PFSK-1 (cell line): ENCODE data around the gene DISP3.

Experiments
- FOXP2 ChIP-seq: optimal IDR thresholded peaks from 2 replicates; pipeline ENCODE3; 2011; ENCODE audit warnings: borderline replicate concordance, control low read depth, inconsistent platforms; ENCODE audit not compliant: insufficient read depth; ENCODE audit errors: extremely low read length, extremely low read depth
- POLR2AphosphoS5 ChIP-seq: IDR thresholded peaks from 2 replicates; pipeline ENCODE4 v1.6.1; 2012; ENCODE audit warnings: low read depth, mild to moderate bottlenecking, control low read depth, low read length, moderate library complexity
- SIN3A ChIP-seq: IDR thresholded peaks from 2 replicates; pipeline ENCODE4 v1.6.1; 2012; ENCODE audit warnings: mild to moderate bottlenecking, low read length, moderate library complexity, borderline replicate concordance; ENCODE audit not compliant: insufficient read depth
- TAF1 ChIP-seq: IDR thresholded peaks from 2 replicates; pipeline ENCODE4 v1.6.1; 2012; ENCODE audit warnings: low read length, control low read depth, borderline replicate concordance; ENCODE audit not compliant: insufficient read depth
- TF ChIP-seq, protein P1 (sequence below), 2 experiments: IDR thresholded peaks; 2 replicates each; pipeline versions ENCODE4 v1.6.1 to v1.8.0; 2011 to 2012; ENCODE audit warnings: low read depth in 2 of 2, low read length in 2 of 2, control low read depth in 1 of 2, inconsistent platforms in 1 of 2, mild to moderate bottlenecking in 1 of 2, moderate library complexity in 1 of 2; ENCODE audit not compliant: insufficient read depth in 1 of 2

DISP3 gene

DNA sequence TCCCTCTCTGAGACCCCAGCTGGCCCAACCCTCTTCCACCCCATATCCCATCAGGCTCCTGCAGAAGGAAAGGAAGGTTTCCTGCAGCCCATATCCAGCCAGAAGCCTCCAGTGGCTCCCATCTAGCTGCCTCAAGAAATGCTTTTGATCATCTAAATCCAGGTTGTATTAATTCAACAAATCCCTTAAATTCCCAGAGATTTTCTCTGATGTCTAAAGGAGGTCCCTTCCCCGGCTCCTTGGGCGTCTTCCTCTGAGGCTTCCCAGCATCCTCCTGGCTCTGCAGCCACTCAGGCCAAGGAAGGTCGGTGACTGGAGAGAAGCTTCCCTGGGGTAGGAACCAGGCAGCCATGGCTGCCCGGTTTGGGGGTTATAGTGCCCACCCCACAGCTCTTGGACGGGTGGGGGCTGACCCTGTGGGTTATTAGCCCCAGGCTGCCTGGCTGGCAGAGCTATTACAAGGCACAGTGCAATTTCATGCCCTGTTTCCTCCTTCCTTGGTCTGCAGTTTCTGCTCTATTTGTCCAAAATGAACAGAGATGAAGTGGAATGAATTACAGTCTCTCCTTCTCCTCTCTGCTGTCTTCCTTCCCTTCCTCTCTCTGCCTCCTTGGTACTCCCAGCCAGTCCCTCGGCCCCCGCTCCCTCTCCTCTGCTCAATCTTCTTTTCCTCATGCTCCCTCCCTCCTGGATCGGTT, 34.8 kb upstream of the DISP3 start:
- TF ChIP-seq TAF1 (no peak), POLR2AphosphoS5 (no peak), SIN3A (no peak), FOXP2 (no peak)
- TF ChIP-seq, protein P1, sequence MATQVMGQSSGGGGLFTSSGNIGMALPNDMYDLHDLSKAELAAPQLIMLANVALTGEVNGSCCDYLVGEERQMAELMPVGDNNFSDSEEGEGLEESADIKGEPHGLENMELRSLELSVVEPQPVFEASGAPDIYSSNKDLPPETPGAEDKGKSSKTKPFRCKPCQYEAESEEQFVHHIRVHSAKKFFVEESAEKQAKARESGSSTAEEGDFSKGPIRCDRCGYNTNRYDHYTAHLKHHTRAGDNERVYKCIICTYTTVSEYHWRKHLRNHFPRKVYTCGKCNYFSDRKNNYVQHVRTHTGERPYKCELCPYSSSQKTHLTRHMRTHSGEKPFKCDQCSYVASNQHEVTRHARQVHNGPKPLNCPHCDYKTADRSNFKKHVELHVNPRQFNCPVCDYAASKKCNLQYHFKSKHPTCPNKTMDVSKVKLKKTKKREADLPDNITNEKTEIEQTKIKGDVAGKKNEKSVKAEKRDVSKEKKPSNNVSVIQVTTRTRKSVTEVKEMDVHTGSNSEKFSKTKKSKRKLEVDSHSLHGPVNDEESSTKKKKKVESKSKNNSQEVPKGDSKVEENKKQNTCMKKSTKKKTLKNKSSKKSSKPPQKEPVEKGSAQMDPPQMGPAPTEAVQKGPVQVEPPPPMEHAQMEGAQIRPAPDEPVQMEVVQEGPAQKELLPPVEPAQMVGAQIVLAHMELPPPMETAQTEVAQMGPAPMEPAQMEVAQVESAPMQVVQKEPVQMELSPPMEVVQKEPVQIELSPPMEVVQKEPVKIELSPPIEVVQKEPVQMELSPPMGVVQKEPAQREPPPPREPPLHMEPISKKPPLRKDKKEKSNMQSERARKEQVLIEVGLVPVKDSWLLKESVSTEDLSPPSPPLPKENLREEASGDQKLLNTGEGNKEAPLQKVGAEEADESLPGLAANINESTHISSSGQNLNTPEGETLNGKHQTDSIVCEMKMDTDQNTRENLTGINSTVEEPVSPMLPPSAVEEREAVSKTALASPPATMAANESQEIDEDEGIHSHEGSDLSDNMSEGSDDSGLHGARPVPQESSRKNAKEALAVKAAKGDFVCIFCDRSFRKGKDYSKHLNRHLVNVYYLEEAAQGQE (IDR thresholded peaks at IDR 0.05; ENCODE audit: insufficient read depth in 1 of 2, low read depth in 2 of 2, low read length in 2 of 2), result no peak

DNA sequence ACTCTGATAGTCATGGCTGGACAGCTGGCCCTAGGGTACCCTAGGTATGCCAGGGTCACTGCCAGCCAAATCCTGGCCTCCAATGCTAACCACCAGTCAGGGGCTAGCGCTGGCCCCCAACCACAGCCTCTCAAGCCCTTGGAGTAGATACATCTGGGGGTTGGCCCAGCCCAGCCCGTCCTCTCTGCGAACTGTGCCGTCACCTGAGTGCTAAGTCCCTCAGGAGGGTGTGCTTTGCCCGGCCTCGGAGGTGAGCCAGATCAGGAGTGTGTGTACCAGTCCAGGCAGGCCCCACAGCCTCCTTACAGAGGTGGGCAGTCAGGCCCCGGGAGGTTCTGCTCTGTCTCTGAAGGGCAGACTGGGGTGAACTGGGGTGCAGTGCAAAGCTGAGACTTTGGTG, 34.0 kb upstream of the DISP3 start:
- no peak for TF ChIP-seq FOXP2
- TF ChIP-seq SIN3A, result no peak
- TF ChIP-seq TAF1, result no peak
- TF ChIP-seq, protein P1 (IDR thresholded peaks at IDR 0.05; ENCODE audit: insufficient read depth in 1 of 2, low read depth in 2 of 2, low read length in 2 of 2), result no peak
- no peak for TF ChIP-seq POLR2AphosphoS5

DNA sequence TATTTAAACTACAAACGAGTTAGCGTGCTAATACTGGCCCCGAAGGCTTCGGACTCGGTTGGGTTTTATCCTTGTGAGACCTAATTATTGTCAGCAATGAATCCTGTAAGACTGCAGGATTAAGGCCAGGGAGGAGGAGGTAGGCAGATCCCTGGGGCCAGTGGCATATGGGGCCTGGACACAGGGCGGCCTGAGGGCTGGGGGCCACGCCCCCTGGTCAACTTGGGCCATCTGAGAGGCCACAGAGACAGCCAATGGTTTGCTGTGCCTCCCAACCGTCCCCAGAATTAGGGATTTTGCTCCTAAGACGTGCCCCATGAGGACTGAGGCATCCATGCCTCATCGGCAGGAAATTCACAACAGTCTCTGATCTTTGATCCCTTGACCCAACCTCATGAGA, 31.1 kb upstream of the DISP3 start:
- TF ChIP-seq POLR2AphosphoS5, result no peak
- TF ChIP-seq FOXP2, result no peak
- no peak for TF ChIP-seq SIN3A
- TF ChIP-seq, protein P1 (IDR thresholded peaks at IDR 0.05; ENCODE audit: insufficient read depth in 1 of 2, low read depth in 2 of 2, low read length in 2 of 2), result no peak
- no peak for TF ChIP-seq TAF1

DNA sequence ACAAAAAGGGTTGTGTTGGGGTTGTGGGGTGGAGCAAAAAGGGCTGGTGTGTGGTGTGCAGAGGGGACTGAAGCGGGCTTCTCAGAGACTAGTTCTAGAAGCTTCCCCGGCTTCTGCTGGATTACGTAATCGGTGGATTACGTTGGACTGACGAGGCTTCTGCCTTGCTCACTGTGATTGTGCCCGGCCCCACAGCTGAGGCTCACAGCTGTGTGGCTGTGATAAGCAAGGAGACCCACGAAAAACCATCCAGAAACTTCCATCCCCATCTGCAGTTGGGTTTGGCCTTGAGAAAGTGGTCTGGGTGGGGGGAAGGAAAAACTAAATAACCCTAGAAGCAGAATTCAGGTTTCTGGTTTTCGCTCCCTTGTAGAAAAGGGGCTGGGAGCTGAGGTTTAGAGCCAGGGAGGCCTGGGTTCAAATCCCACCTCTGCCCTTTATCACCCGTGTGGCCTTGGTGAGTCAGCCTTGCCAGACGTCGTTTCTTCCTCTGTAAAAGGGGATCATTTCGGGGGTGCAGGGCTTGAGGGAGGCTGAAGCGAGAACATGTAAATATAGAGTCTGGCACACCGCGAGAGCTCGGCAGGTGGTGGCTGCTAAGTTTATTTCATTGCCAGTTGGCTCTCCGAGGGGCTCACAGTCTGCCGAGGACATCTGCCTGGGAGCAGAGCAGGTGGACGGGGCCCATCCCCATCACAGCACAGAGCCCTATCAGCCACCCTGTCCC, 30.4 kb upstream of the DISP3 start:
- TF ChIP-seq TAF1 (no peak), POLR2AphosphoS5 (no peak), SIN3A (no peak), FOXP2 (no peak)
- TF ChIP-seq, protein P1 (IDR thresholded peaks at IDR 0.05; ENCODE audit: insufficient read depth in 1 of 2, low read depth in 2 of 2, low read length in 2 of 2), result no peak
